Central memory CD4-positive, alpha-beta T cell (primary cell): ENCODE measurements around the gene MOB1A.
A peak's percentile ranks its signal among the peaks of the same experiment; 100 is the strongest.
"Not testable (repeated sequence)": the region's sequence is repeated elsewhere in the genome, so short reads cannot be mapped to it uniquely, and the experiment has no call there.

Experiments
- DNase-seq: peaks from one replicate; pipeline ENCODE4 v3.0.0; 2022
- total RNA-seq, 3 experiments: gene quantifications; one replicate each; lab custom pipeline; 2026; lab: John Stamatoyannopoulos, UW

MOB1A gene
- 217 to 465 (median 431) reads per million in 3 experiments for total RNA-seq

DNA sequence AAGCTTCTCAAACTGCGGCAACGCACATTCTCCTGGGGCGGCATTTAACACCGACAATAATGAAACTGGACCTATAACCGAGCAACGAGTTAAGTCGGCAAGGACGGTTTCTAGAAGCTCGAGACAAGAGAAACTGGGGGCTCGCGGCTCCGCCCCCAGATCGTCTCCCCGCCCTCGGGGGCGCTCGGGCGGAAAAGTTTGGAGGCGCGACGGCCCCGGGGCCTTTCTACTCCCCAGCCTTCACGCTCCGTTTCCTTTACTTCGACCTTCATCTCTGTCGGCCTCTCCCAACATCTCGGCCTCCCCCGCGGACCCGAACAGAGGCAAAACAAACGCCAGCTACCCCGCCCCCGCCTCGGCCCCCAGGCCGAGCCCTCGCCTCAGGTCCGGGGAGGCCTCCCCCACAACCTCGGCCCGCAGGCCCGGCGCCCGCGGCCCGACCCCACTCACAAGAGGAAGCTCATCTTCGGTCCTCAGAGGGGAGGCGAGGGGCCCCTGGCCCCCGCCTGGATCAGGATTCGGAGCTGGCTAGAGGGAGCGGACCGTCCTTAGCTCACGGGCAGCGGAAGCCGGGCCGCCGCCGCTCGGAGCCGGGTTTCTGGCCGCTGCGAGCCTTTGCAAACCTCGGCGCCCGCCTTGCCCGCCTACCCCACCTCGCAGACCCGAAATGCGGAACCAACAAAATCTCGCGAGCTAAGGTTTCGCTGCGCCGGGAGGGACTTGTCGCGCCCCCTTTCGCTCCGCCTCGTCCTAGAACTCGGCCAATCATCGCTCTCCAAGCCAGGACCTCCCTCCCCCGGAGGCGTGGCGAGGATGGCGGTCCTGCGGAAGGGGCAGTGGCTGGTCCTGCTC lies at the start of gene MOB1A:
Gene MOB1A, minus strand, starts transcription at position 669 of the 852 bp plus-strand sequence. Its CDS starts 205 bp downstream, at position 464.
- peak; percentile 96 for DNase-seq

DNA sequence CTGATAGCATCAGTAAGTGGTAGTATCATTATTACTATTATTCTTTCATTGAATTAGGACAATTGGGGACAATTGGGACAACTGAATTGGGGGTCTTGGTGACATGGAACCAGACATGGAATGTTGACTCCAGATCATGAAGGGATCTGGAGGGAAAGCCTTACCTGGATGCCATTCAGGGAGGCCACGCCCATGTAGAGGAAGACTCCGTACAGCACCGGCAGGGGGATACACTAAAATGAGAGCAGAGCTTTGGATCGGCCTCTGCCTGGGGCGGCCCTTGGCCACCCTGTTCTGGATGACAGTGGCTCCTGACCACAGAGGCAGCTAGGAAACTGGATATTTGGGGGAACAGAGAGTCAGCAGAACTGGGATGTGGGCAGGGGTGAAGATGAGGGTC lies 49.0 kb upstream of the MOB1A start:
- DNase-seq = no peak

DNA sequence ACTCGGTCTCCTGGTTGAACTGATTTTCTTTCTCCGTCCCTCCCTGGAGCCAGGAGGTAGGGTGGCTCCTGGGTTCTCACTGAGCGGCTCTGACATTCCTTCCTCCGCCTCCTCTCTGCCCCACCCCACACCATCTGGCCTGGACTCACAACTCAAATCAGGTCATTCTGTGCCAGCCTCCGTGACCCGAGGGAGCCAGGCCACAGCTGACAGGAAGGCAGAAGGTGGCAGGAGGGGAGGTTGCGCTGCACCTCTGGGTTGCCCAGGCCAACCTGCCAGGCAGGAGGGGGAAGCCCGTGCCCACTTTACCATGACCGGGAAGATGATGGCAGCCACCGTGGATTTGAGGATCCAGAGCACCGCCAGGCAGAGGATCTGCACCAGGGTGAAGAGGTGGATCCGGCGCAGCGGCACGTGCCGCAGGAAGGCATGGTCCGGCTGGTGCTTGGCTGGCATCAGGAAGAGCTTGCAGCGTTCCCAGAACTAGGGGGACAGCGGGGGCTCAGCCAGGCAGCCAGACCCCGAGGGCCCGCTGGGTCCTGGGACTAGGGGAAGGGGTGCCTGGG lies 48.1 kb upstream of the MOB1A start:
- DNase-seq = no peak

DNA sequence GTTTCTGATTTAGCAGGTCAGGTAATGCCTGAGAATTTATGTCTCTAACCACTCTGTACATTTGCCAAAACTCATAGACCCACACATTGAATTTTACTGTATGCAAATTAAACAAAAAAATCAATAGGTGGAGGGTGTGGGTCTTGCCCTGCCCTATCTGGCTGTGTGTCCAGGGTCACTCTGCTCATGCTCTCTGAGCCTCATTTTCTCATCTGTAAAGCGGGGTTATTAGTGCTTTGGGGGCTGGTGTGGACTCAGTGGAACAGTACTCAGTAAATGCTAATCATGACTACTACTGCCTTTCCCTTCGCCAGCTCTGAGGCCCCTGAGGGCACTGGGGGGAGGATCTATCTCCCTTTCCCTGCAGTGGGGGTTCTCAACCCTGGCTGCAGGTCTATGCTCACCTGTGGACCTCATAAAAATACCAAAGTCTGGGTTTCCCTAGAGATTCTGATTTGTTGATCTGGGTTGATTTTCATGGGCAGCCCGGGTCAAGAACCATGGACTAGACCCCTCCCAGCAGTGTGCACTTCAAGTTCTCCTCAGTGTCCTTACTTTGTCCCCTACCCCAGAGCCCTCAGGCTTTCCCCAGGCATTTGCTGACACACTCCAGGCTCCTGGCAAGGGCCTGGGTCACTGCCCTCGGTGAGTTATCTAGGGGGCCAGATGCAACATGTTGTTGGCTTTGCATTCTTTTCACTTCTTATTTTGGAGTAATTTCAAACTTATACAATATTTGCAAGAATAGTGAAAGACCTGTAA lies 47.2 kb upstream of the MOB1A start:
- DNase-seq = no peak

DNA sequence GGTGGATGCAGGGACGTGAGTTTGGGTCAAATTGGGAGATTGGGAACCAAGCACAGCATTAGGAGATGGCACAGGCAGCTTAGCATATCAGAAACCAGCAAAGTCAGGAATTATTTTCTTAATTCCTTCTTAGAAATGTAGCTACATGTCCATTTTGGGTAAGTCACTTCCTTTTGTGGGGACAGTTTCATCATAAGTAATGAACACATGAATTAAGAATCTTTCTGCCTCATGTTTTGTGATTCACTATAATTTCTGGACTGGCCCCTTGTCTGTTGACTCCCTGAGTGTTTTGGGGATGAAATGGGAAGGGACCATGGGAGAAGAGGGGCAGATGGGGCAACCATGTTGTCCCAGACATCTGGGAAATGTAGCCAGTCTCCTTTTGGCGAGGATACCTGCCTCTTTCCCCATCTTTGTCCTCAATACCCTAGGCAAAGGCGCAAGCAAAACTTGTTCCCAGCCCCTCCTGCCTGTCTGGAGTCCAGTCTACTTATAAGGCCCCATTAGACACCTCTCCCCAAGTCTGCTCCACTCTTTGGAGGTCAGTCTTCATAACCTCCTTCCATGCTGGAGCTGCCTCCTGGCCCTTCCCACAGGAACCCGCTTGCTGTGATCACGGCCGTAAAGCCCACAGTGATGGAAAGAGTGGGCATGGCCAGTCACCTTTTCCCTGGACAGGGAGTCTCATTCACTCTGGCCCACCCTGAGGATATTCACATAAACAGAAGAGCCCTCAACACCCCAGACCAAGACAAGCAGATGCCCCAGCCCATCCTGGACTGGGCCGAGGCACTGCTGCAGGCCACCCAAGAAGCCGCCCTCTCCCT lies 45.5 kb upstream of the MOB1A start:
- no peak for DNase-seq

DNA sequence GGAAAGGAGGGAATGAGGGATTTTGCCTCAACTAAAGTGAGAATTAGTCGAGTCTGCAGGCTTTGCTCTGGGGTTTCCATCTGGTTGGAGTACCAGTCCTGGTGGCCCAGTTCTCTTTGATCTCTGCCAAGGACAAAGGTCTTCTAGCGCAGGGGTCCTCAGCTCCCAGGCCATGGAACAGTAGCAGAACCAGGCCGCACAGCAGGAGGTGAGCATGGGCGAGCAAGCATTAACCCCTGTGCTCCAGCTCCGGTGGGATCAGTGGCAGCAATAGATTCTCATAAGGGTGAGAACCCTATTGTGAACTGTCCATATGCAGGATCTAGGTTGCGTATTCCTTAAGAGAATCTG lies 43.6 kb upstream of the MOB1A start:
- DNase-seq = no peak

DNA sequence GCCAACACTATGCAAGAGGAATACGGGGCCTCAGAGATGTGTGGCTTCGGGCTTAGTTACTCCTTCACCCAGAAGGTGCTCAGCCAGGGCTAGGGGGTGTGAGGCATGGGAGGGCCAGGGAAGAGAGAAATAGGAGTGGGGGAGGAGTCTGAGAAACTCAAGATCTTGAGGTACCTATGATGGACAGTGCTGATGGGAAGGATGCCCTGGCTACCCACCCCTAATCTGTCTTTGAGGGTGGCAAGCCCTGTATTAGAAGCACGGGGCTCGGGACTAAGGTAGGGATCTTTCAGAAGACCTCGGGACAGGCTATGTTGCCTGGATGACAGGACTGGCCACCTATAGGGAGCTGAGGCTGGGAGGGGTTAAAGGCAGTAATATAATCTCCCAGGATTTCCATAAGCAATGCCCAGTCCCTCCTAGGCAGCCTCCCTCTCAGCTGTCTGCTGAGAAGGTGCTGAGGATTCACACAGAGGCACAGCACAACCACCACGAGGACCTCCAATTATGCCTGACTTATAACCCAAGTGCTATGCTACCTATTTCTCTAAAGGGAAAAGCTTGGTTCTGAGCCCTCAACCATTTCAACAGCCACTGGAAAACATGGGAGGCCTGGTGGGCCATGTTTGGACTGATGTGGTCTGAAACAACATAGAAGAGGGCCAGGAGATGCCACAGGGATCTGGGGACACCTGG lies 43.1 kb upstream of the MOB1A start:
- no peak for DNase-seq

DNA sequence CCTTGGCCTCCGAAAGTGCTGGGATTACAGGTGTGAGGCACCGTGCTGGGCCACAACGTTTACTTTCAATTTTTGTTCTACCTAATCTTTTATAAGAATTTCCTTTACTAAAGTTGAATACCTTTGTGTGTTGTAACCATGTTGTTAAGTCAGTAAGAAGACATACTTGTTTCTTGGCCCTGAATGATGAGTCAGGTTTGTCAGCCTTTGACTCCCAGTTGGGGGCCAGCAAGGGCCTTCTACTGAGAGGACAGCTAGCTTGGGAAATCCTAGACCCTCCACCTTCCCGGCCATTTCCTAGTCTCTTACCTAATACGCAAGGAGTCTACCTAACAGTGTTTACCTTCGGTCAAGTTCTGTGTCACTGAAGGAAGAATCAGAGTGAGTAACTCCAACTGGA lies 42.4 kb upstream of the MOB1A start:
- DNase-seq = no peak

DNA sequence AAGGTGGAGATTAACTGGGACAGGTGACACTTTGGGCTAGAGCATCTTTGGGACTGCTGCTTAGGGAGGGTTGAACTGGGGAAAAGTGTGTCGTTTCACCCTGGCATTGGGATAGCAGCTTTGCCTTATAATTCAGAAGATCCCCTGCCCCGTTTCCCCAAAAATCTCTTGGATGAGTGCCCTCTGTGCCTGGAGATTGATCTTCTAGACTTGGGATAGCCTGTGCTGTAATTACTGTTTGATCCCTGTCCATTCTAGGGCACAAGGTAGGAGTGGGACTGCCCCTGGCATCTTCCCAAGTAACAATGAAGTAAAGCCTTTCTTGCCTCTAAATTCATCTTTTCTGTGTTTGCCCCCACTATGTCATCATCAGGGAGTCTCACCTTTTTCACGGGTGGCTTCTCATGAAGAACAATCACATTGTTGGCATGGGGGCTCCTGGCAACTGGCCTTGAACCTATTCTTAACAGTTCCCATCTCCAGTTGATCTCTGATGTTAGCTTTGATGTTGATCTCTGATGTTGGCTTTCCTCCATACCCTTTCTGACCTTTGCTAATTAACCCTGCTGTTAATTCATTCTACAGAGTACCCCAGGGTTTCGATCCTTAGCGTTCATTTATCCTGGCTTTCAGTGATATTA lies 41.3 kb upstream of the MOB1A start:
- no peak for DNase-seq

DNA sequence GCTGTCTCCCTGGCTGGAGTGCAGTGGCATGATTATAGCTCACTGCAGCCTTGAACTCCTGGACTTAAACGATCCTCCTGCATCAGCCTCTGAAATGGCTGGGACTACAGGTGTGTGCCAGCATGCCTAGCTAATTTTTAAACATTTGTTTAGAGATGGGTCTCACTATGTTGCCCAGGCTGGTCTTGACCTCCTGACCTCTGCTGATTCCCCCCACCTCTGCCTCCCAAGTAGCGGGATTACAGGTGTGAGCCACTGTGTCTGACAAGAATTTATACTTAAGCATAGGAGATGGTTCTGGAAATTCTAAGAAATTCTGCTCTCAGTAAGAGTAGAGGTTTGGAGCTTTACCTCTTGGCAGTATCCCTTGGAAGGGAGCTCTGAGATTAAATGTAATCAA lies 38.0 kb upstream of the MOB1A start:
- no peak for DNase-seq

DNA sequence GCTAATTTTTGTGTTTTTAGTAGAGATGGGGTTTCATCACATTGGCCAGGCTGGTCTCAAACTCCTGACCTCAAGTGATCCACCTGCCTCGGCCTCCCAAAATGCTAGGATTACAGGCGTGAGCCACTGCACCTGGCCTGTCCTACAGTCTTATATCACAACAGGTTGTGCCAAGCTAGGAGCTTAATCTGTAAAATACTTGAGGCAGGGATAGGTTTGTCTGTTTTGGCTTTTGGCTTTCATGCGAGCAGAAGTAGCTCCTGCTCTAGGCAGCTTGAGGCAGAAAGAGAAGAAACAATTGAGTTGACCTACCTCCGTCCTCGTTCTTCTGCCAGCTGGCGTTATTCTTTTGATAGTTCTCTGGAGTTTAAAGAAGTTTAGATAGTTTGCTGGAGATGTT lies 37.1 kb upstream of the MOB1A start:
- not testable (repeated sequence) for DNase-seq

DNA sequence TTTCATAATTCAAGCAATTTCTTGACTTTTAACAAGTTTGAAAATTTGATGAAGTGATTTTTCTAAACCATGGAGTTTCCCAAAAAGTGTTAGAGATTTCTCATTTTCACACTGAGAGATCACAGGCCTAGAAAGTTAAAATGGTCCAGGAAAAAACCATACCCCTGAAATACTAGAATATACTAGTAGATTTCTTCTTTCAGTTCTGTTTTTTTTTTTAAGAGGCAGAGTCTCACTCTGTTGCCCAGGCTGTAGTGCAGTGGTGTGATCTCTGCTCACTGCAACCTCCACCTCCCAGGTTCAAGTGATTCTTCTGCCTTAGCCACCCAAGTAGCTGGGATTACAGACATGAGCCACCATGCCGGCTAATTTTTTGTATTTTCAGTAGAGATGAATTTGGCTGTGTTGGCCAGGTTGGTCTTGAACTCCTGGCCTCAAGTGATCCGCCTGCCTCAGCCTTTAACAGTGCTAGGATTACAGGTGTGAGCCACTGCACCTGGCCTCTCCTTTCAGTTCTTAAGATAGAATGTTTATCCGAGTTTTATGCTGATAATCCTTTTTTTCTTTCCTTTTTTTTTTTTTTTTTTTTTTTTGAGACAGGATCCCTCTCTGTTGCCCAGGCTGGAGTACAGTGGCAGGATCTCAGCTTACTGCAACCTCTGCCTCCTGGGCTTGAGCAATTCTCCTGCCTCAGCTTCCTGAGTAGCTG lies 34.2 kb upstream of the MOB1A start:
- no peak for DNase-seq

DNA sequence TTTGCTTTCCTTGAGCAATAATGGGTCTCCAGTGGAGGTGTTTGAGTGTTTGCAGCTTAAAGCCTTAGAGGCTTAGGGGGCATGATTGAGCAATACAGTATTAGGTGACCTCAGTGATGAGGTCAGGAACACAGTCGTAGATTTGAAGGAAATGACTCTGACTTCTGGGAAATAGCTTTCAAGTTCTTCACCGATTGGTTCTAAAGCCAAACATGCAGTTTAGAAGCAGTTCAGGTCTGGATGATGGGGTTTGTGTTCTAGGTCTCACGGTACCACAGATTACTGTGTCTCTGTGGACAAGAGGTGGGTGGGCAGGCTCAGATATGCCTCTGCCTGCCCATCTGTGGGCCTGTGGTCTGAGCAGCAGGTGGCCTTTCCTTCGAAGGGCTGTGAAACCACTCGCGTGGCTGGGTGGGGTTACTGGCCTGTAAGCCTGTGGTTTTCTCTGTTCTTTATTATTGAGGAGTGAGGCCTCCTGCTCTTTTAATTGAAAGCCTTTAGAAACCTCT lies 27.6 kb upstream of the MOB1A start:
- DNase-seq = peak; percentile 46

DNA sequence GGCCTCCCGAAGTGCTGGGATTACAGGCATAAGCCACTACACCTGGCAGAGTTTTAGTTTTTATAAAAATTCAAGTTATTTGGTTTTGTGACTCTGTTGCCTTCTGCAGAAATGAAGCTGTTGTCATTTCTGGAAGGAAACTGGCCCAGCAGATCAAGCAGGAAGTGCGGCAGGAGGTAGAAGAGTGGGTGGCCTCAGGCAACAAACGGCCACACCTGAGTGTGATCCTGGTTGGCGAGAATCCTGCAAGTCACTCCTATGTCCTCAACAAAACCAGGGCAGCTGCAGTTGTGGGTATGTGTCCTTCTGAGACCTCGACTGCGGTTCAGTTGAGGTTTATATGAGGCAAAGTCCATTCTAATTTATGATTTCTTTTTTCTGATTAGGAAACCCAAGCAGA lies 26.9 kb upstream of the MOB1A start:
- peak; percentile 6 for DNase-seq

DNA sequence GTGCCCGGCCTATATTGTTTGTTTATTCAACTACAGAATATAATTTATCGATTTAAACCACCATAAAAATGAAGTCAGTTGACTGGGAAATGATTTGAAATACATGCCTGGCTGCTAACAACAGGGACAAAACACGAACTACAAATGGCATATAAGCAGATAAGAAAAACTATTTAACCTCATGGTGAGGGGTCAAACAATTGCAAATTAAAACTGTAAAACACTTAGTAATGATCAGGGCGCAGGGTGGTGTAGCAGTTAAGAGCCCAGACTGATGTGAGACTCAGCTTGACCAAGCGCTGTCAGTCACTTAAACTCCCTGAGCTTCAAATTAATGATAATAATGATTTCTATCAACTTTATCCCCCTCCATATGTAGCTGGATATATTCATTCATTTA lies 26.4 kb upstream of the MOB1A start:
- DNase-seq = no peak

DNA sequence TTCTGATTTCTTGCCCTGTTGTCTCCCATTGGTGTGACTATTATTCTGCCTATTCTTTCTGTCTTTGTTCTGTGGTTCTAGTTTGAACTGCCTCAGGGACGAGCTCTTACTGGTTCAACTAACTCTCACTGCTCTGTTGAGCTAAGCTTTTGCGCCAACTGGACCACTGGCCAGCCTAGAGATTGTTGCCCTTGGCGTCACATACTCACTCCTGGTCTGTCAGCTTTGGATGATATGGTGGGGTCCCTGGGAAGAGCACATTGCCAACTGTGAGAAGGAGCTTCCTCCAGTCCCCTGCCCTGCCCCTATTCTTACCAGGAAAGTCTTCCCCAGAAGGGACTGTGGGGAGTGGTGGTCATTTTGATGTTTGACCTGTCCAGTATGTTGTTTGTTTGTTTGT lies 25.8 kb upstream of the MOB1A start:
- no peak for DNase-seq

DNA sequence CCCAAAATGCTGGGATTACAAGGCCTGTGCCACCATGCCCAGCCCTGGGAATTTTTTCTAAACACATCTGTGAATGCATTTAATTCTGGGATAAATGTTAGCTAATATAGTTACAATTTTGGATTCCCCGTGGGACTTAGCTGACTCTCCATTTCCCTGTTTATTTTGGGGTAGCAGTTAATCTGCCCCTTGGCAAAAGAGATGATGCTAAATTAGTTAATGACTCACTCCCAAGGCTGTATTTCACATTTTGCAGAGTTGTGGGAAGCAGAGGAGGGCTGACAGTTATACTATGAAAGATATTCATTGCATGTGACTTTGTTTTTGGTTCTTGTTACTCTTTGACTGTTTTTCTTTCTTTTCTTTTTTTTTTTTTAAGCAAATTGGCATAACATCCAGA lies 22.9 kb upstream of the MOB1A start:
- no peak for DNase-seq

DNA sequence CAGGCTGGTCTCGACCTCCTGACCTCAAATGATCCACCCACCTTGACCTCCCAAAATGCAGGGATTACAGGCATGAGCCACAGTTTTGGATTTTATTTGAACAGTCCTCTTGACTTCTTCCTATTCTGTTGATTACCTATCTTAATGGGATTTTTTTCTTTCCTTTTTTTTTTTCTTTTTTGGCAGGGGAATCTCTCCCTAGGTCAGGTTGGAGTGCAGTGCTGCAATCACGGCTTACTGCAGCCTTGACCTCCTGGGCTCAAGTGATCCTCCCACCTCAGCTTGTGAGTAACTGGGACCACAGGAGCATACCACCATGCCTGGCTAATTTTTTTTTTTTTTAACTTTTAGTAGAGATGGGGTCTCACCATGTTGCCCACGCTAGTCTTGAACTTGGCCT lies 22.5 kb upstream of the MOB1A start:
- no peak for DNase-seq

DNA sequence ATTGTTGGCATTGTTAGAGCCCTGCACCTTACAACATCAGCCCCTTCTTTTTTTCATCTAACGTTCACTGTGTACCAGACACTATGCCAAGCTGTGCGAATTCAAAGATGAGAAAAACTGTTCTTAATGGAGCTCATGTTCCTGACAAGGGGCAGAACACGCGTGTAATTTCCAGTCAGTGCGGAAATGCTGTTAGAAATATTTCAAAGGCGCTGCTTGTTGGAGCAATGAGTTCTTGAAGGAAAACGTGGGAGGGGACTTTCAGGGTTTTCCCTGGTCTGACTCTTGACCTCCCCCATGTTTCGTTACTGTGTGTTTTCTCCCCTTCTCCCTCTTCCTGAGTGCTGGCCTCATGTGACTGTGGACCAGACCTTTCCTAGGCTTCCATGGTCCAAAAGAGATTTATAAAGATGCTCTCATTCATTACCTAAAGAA lies 21.2 kb upstream of the MOB1A start:
- no peak for DNase-seq

DNA sequence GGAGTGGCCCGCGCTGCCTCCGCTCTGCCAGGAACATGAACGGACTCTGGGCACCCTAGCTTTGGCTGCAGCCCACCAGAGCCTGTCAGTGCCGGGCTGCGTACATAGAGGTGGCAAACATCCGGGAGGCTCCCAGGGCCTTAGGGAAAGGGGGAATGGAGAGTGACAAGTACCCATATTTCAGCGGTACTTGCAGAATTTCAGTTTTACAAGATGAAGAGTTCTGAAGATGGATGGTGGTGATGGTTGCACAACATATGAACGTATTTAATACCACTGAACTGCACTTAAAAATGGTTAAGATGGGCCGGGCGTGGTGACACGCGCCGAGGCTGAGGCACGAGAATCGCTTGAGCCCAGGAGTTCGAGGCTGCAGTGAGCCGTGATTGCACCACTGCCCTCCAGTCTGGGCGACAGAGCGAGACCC lies 20.6 kb upstream of the MOB1A start:
- no peak for DNase-seq
